Fibroblast of the aortic adventitia (primary cell): ENCODE data around the gene JHY. TPM values are rescaled to one million over a fixed set of nuclear protein-coding genes. Genes with fewer than 3 reads are reported as not detected.

Experiments
- DNase-seq: peaks from one replicate; pipeline ENCODE4 v3.0.0-alpha.2; 2010; ENCODE audit warnings: low read depth
- H3K4me3 ChIP-seq: 2 replicates; pipeline ENCODE4 v1.5.1; 2011; ENCODE audit warnings: low read depth, mild to moderate bottlenecking, control low read depth, low read length, moderate library complexity
- CTCF ChIP-seq: IDR thresholded peaks from 2 replicates; pipeline ENCODE4 v1.5.1; 2011; ENCODE audit warnings: mild to moderate bottlenecking, low read length, control low read depth, inconsistent platforms; ENCODE audit not compliant: insufficient read depth
- total RNA-seq: library from RNA; depleted of rRNA; stranded (reverse); fragments of >200 nt; gene quantifications from 2 replicates; pipeline ENCODE4 v1.2.3, GENCODE V29; 2012; ENCODE audit warnings: low replicate concordance

JHY gene
- total RNA-seq, 1 donor, result 5.2 TPM

DNA sequence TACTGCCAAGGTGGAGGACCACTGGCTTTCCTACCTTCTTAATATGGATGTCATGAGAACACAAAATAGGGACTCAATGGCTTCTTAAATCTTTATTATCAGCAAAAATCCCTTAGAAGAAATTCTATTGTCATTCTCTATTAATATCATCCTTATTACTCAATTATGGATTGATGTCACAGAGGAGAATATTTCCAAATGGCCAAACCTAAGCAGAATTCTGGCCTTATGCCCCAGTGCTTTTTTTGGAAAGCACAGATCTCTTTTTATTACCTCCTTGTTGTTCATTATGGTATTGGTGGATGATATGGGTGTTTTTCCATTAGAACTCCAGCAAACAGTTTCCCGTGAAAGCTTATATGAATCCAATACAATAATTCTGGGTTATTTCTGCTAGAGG lies 34.4 kb upstream of the JHY start:
- TF ChIP-seq CTCF, result no peak
- H3K4me3 ChIP-seq, result no peak overlapping the region
- DNase-seq, result no peak

GRCh38 chr11:122850076-122850631 lies 32.4 kb upstream of the JHY start:
- H3K4me3 ChIP-seq, result no peak overlapping the region
- peak; percentile 31 for DNase-seq
- no peak for TF ChIP-seq CTCF

DNA sequence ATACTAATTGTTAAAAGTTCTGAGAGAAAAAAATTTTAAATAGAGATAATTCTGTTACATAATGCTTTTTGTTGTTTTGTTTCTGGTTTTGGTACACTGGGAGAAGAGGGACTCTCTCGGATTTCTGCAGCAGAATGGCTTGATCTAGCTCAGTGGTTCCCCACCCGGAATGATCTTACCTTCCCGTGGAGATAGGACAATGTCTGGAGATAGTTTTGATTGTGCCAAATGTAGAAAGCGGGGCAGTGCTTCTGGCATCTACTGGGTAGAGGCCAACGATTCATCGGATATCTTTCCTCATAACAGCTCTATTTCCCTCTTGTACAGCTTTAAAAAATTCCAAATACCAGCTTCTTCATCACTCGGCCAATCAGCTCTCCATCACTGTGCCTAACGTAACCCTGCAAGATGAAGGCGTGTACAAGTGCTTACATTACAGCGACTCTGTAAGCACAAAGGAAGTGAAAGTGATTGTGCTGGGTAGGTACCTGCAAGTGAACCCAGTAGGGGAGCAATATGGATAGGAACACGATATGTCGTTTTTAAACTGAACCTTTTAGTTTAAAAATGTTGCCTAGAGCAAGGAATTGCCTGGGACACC lies 31.1 kb upstream of the JHY start:
- H3K4me3 ChIP-seq, result no peak overlapping the region
- no peak for DNase-seq
- no peak for TF ChIP-seq CTCF

GRCh38 chr11:122852074-122852795 lies 30.3 kb upstream of the JHY start:
- no peak overlapping the region for H3K4me3 ChIP-seq
- TF ChIP-seq CTCF, result no peak
- peak; percentile 10 for DNase-seq

GRCh38 chr11:122852796-122853160 lies 29.8 kb upstream of the JHY start:
- H3K4me3 ChIP-seq, result no peak overlapping the region
- no peak for TF ChIP-seq CTCF
- DNase-seq, result no peak

DNA sequence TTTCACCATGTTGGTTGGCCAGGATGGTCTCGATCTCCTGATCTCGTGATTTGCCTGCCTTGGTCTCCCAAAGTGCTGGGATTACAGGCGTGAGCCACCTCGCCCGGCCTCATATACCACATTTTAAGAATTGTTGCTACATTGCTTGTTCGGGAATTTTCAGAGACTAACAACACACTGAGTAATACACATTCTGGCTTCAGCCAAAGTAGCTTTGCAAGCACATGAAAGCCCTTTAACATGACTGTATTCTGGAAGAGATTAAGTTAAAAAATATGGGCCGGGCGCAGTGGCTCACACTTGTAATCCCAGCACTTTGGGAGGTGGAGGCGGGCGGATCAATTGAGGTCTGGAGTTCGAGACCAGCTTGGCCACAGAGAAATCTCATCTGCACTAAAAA lies 29.3 kb upstream of the JHY start:
- H3K4me3 ChIP-seq, result no peak overlapping the region
- DNase-seq, result no peak
- no peak for TF ChIP-seq CTCF
